Measurements from ENCODE around the gene OR7C1. TPM values are rescaled to one million over a fixed set of nuclear protein-coding genes. Genes with fewer than 3 reads are reported as not detected.
"Not testable (repeated sequence)": the region's sequence is repeated elsewhere in the genome, so short reads cannot be mapped to it uniquely, and the experiment has no call there.

The OR7C1 gene
- total RNA-seq, 1 donor from 2014 or later, result not detected

- H3K9me3 Mint-ChIP-seq (ENCODE audit: low read depth); H3K27me3 Mint-ChIP-seq (ENCODE audit: low read depth); H3K27ac Mint-ChIP-seq (ENCODE audit: unreplicated experiment); H3K4me3 Mint-ChIP-seq (ENCODE audit: unreplicated experiment); H3K4me1 Mint-ChIP-seq (ENCODE audit: low read depth); H3K36me3 Mint-ChIP-seq (ENCODE audit: low read depth); DNase-seq (ENCODE audit: low spot score): not testable (repeated sequence)
Observed at GRCh38 chr19:14783410-14783998, 51.5 kb downstream of the OR7C1 start.

- Mint-ChIP-seq H3K27me3 (ENCODE audit: low read depth) (peaks cover 2% of the 10 kb centered on the region), H3K9me3 (ENCODE audit: low read depth) (no peaks in the 10 kb centered on the region), H3K4me1 (ENCODE audit: low read depth) (peaks cover 3% of the 10 kb centered on the region), H3K36me3 (ENCODE audit: low read depth) (no peaks in the 10 kb centered on the region), H3K4me3 (ENCODE audit: unreplicated experiment) (no peak overlapping the region), H3K27ac (ENCODE audit: unreplicated experiment) (no peak overlapping the region)
- TF ChIP-seq CTCF (IDR thresholded peaks at IDR 0.05), result no peak
- DNase-seq (ENCODE audit: low spot score), result no peak
Observed at GRCh38 chr19:14782626-14783409, 52.2 kb downstream of the OR7C1 start.

GRCh38 chr19:14781713-14782536, 53.1 kb downstream of the OR7C1 start:
- not testable (repeated sequence) for H3K4me1 Mint-ChIP-seq (ENCODE audit: low read depth); H3K4me3 Mint-ChIP-seq (ENCODE audit: unreplicated experiment); H3K36me3 Mint-ChIP-seq (ENCODE audit: low read depth); H3K9me3 Mint-ChIP-seq (ENCODE audit: low read depth); H3K27me3 Mint-ChIP-seq (ENCODE audit: low read depth); DNase-seq (ENCODE audit: low spot score); H3K27ac Mint-ChIP-seq (ENCODE audit: unreplicated experiment)

GRCh38 chr19:14780622-14781225, 54.3 kb downstream of the OR7C1 start:
- H3K9me3 Mint-ChIP-seq (ENCODE audit: low read depth), result not testable (repeated sequence)

GRCh38 chr19:14779151-14779550, 55.8 kb downstream of the OR7C1 start:
- Mint-ChIP-seq H3K27me3 (ENCODE audit: low read depth) (peaks cover 3% of the 10 kb centered on the region), H3K9me3 (ENCODE audit: low read depth) (no peaks in the 10 kb centered on the region), H3K4me3 (ENCODE audit: unreplicated experiment) (no peak overlapping the region), H3K27ac (ENCODE audit: unreplicated experiment) (no peak overlapping the region), H3K36me3 (ENCODE audit: low read depth) (no peaks in the 10 kb centered on the region), H3K4me1 (ENCODE audit: low read depth) (no peaks in the 10 kb centered on the region)
- TF ChIP-seq CTCF (IDR thresholded peaks at IDR 0.05), result no peak
- no peak for DNase-seq (ENCODE audit: low spot score)

More at GRCh38 chr19:14780622-14781225, 54.3 kb downstream of the OR7C1 start:
- not testable (repeated sequence) for DNase-seq (ENCODE audit: low spot score); H3K4me1 Mint-ChIP-seq (ENCODE audit: low read depth); H3K36me3 Mint-ChIP-seq (ENCODE audit: low read depth); H3K27ac Mint-ChIP-seq (ENCODE audit: unreplicated experiment); H3K4me3 Mint-ChIP-seq (ENCODE audit: unreplicated experiment); H3K27me3 Mint-ChIP-seq (ENCODE audit: low read depth)

- H3K4me1 Mint-ChIP-seq (ENCODE audit: low read depth), result not testable (repeated sequence)
Observed at GRCh38 chr19:14778110-14778845, 56.7 kb downstream of the OR7C1 start, which contains the start of gene ADGRE2. Gene ADGRE2, minus strand, starts transcription at chr19:14778560. Its CDS starts 1,804 bp downstream, at chr19:14776756.

GRCh38 chr19:14777645-14778044, 57.3 kb downstream of the OR7C1 start:
- H3K4me3 Mint-ChIP-seq (ENCODE audit: unreplicated experiment); H3K9me3 Mint-ChIP-seq (ENCODE audit: low read depth); H3K27me3 Mint-ChIP-seq (ENCODE audit: low read depth); H3K4me1 Mint-ChIP-seq (ENCODE audit: low read depth); H3K36me3 Mint-ChIP-seq (ENCODE audit: low read depth); H3K27ac Mint-ChIP-seq (ENCODE audit: unreplicated experiment); DNase-seq (ENCODE audit: low spot score): not testable (repeated sequence)

More at GRCh38 chr19:14778110-14778845, 56.7 kb downstream of the OR7C1 start, which contains the start of gene ADGRE2:
- DNase-seq (ENCODE audit: low spot score); H3K27ac Mint-ChIP-seq (ENCODE audit: unreplicated experiment); H3K9me3 Mint-ChIP-seq (ENCODE audit: low read depth); H3K27me3 Mint-ChIP-seq (ENCODE audit: low read depth); H3K36me3 Mint-ChIP-seq (ENCODE audit: low read depth); H3K4me3 Mint-ChIP-seq (ENCODE audit: unreplicated experiment): not testable (repeated sequence)
